ENCODE measurements around the gene TM9SF4.
"Not testable (repeated sequence)": the region's sequence is repeated elsewhere in the genome, so short reads cannot be mapped to it uniquely, and the experiment has no call there.

Gene TM9SF4

GRCh38 chr20:32191873-32192272 is 82.4 kb downstream of the TM9SF4 start:
- DNase-seq, result no peak

GRCh38 chr20:32192698-32193097 is 83.2 kb downstream of the TM9SF4 start:
- no peak for DNase-seq

GRCh38 chr20:32193336-32193735 is 83.8 kb downstream of the TM9SF4 start:
- not testable (repeated sequence) for DNase-seq

GRCh38 chr20:32193996-32194395 is 84.5 kb downstream of the TM9SF4 start:
- DNase-seq, result no peak

DNA sequence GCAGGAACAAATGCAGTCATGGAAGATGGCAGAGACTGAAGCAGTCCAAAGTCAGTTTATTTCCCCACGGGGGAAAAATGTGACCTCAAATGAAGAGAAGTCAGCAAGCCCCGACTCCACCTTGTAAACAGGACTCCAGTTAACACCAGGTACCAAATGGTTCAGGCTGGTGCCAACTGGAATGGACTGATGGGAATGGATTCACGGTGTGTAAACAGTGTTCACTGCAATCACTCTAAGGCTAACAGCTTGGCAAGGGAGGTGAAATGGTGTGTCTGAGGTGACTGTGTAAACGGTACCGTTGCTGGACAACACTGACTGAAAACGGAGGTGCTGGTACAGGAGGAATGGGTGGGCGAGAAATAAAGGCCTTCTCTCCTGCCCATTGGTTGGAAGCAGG is 86.1 kb downstream of the TM9SF4 start:
- no peak for DNase-seq

- not testable (repeated sequence) for DNase-seq
Observed at GRCh38 chr20:32196613-32197012, 87.1 kb downstream of the TM9SF4 start.

- DNase-seq, result not testable (repeated sequence)
Observed at GRCh38 chr20:32197136-32197535, 87.6 kb downstream of the TM9SF4 start.

DNA sequence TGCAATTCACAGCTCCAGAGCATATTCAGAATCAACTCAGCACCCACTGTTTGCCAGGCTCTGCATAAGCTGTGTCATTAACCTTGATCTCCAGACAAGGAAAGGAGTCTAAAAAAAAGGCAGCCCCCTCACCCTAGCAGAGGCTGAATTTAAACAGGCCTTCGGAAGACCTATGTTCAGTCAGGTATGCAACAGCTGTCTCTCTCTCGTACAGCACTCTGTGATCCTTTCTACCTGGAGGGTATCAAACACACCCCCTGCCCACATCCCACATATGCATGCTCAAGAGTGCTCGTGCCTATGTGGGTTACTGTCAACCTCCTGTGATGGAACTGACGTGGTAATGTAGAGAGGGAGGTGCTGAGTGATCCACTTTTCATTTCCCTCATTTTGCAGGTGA is 89.5 kb downstream of the TM9SF4 start:
- no peak for DNase-seq

- DNase-seq, result no peak
Observed at GRCh38 chr20:32201296-32201976, 91.9 kb downstream of the TM9SF4 start.

GRCh38 chr20:32201977-32202363 is 92.5 kb downstream of the TM9SF4 start:
- DNase-seq, result no peak

- DNase-seq, result no peak
Observed at GRCh38 chr20:32203356-32204204, 94.1 kb downstream of the TM9SF4 start.

- DNase-seq, result no peak
Observed at GRCh38 chr20:32204205-32205109, 94.9 kb downstream of the TM9SF4 start.

GRCh38 chr20:32205110-32205842 is 95.8 kb downstream of the TM9SF4 start:
- DNase-seq, result no peak

DNA sequence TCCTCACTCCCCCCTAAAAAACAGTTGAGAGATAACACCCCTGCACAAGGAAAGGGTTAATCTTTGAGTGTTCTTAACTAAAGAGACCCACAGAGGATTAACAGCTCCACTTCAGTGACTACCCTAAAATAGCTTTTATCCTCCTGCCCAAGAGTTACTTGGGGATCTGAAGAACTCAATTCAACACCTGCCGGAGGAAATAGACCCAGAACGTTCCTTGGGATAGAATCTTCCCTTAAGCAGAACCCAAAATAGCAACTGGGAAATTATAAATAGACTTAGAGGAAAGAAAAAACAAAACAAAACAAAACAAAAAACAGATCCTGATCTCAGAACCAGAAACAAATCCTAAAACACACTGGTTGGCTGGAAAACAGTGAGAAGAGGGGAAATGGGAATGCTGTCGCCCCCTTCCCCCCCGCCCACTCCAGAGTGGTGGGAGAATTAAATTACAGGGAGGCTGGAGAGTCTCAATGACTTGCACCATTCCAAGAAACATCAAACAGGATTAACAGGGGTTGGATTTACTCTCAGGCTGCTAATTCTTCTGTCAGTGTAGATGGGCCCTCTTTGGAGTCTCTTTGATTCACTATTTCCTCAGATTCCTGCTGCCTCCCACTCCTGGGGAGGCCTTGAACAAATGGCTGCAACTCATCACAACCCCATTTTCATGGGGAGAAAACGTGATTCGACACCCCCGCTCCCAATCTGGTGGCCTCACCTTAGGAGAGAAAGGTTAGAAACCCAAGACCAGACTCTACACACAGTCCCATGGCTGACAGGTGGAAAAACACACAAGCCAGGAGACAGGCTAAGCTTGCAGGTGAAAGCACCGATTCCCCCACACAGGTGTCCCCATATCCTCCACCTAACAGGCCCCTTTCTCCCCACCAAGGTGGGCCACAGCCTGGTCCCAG is 96.6 kb downstream of the TM9SF4 start:
- no peak for DNase-seq

DNA sequence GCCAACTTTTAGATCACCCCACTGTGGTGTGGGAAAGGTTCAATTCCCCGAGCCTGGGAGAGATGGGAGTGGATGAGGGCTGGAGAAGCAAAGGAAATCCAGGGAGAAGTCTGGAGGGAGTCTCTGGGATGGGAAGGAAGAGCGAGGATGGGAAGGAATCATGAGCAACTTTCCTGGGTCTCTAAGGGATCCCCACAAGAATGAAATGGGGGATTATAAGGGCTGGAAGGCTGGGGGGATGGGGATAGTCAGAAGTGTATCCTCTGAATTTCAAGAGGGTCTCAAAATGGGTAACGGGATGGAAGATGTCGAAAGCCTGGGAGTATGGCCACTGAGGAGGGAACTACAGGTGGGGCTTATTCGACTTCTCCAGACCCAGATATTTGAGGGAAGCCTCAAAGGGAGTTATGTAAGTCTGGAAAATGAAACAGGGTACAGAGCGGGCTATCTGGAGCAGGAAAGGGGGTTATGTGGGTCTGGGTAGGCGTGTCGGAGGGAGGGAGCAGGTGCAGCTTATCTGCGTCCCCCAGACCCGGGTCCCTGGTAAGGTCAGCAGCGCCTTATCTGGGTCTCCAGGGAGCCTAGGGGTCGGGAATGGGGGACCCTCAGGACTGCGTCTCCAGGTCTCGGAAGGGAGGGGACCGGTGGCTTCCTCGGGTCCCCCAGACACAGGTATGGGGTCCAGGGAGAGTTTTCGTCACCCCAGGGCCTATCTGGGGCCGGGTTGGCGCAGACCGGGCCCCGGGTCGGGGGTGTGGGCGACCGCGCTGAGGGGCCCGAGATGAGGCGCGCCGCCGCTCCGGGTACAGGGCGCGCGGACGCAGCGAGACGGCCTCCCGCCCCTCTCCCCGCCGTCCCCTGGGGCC is 97.5 kb downstream of the TM9SF4 start:
- DNase-seq, result no peak

DNA sequence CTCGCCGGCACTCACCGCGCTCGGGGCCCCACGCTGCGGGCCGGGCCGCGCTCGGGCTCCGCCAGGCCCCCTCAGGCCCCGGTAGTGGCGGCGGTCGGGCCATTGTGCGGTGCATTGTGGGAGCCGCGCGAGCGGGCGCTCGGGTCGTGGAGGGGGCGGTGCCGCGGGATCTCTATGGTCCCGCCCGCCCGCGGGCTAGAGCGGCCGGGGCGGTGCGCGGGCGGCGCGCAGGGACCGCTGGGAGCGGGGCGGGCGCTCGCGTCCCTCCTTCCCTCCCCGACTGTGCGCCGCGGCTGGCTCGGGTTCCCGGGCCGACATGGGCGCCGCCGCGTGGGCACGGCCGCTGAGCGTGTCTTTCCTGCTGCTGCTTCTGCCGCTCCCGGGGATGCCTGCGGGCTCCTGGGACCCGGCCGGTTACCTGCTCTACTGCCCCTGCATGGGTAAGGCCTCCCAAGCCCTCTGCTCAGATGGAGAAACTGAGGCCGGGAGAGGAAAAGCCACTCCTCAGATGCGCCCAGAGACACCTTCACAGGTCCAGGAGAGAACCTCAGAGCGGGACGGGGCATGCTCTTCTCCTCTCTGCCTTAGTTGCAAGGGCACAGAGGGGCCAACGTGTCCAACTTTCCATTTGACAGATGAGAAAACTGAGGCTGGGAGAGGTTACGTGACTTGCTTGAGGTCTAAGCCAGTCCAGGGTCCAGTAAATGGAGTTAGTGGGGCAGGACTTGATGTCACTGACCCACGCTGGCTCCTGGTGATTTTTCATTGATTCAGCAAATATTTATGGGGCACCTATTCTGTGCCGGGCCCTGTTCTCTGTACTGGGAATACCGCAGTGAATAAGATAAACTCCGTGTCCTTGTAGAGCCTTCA is 98.3 kb downstream of the TM9SF4 start, which contains the start of the genes PLAGL2 and POFUT1:
PLAGL2 (minus strand) TSS at position 118 of the 873 bp plus-strand sequence. CDS start 5,565 bp downstream, outside the sequence.
POFUT1 (plus strand) TSS at position 255 of the 873 bp plus-strand sequence; CDS start at position 317, 62 bp downstream.
- peak; percentile 81 for DNase-seq

GRCh38 chr20:32208499-32209154 is 99.1 kb downstream of the TM9SF4 start:
- DNase-seq, result no peak

- DNase-seq, result no peak
Observed at GRCh38 chr20:32209850-32210605, 100.5 kb downstream of the TM9SF4 start.
